NCI-H146 treated with DMSO at 0.1 percent for 48 hours (cell line): ENCODE data around the gene ZNF547.

Experiments
- DNase-seq: peaks from one replicate; lab custom pipeline; 2025; ENCODE audit not compliant: unreplicated experiment; lab: John Stamatoyannopoulos, UW

The ZNF547 gene

DNA sequence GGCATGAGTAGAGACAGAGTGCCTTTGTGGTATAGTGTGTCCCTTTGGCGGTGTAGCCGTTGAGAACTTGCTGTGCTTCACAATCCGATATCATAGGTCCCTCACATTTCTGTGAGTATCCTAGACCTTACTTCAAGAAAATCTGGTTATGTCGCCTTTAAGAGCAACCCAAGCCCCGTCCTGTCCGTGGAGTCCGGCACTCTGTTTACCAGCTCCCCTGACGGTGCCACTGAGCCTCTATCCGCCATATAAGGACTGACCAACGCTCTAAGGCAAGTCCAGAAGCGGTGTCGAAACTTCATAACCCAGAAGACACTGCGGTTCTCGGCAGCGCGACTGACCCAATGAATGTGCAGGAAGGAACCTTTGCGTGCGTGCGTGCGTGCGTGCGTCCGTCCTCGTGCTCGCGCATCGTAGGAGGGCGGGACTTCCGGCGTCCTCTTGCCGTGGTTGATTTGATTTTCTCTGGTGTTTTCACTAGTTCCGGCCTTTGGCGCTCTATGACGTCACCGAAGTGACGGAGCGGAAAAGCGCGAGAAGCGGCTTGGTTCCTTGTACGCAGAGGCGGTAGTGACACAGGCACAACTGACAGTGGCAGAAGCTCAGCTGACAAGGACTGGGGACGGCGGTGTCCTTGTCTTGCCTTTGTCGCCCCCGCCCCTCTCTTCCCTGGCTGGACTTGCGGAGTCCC is at the start of gene ZNF547, which contains the start of gene TRAPPC2B:
Gene ZNF547, plus strand, starts transcription at position 555 of the 691 bp plus-strand sequence. CDS start 5,005 bp downstream, outside the sequence.
Gene TRAPPC2B, plus strand, starts transcription at position 555 of the 691 bp plus-strand sequence. CDS start 1,283 bp downstream, outside the sequence.
- peak; percentile 97 for DNase-seq

GRCh38 chr19:57314146-57314545 is 49.2 kb upstream of the ZNF547 start:
- DNase-seq = no peak

GRCh38 chr19:57317503-57317902 is 45.8 kb upstream of the ZNF547 start:
- no peak for DNase-seq

GRCh38 chr19:57319869-57320179 is 43.5 kb upstream of the ZNF547 start:
- no peak for DNase-seq

- DNase-seq = peak; percentile 94
Observed at GRCh38 chr19:57320180-57321084, 42.9 kb upstream of the ZNF547 start, which contains the start of gene ZNF543. Gene ZNF543 (plus strand): TSS chr19:57320472. CDS start chr19:57320854, 382 bp downstream.

DNA sequence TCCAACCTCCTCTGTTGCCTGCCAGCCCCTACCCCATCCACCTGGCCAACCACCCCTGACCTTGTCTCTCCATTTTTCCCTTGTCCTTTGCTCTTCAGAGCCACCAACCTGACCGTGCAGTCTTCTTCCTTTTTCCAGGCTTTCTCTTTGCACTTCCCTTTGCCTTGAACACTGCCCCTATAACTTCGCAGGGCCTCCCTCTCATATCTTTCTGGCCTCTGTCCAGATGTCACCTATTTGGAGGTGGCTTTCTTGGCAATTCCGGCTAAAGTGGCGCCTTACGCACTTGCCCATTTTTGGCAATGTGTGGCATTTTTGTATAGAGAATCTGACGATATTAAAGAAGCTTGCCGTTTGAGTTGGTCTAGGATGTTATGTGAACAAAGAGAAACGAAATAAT is 42.2 kb upstream of the ZNF547 start:
- DNase-seq = no peak

DNA sequence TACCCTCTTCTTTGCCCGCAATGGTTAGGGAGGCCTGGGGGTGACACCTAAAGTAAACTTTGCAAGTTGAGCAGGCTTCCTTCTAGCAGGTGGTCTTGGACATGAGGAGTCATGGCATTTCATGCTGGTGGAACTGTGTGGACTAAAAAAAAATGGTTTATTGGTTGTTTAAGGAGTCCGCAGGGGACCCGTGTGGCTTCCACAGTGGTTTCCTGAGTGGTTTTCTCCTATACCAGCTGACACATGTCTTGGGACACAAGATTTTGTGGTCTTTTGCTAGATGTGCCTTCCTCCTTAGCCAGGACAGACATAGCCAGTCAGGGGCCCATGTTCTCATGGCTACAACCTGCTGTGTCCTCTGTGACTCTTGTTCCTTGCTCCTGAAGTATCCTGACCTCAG is 41.6 kb upstream of the ZNF547 start:
- DNase-seq = no peak

- DNase-seq = no peak
Observed at GRCh38 chr19:57324992-57325391, 38.4 kb upstream of the ZNF547 start.

DNA sequence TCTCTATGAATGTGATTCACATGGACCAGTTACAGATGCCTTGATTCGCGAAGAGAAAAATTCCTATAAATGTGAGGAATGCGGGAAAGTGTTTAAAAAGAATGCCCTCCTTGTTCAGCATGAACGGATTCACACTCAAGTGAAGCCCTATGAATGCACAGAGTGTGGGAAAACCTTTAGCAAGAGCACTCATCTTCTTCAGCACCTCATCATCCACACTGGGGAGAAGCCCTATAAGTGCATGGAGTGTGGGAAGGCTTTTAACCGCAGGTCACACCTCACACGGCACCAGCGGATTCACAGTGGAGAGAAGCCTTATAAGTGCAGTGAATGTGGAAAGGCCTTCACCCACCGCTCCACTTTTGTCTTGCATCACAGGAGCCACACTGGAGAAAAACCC is 35.4 kb upstream of the ZNF547 start:
- DNase-seq = no peak

GRCh38 chr19:57334191-57334590 is 29.2 kb upstream of the ZNF547 start:
- DNase-seq = no peak

DNA sequence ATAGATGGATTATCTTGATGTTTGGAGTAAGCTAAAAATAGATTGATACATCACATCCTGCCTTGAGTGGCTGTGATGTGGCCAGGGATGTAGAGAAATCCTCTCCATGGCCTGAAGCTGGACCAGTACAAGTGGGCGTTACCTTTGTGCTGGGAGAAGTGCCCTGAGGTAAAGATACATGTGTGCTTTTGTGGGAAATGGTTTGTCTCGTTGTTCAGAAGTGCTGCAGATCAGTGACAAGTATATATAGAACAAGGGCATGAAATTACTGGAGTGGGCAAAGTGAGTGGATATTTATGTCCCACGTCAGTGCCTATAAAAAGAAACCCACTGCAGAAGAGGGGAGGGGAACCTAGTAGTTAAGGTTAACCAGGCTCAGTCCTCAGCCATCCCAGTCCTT is 24.5 kb upstream of the ZNF547 start:
- no peak for DNase-seq

GRCh38 chr19:57342582-57342981 is 20.8 kb upstream of the ZNF547 start:
- no peak for DNase-seq

DNA sequence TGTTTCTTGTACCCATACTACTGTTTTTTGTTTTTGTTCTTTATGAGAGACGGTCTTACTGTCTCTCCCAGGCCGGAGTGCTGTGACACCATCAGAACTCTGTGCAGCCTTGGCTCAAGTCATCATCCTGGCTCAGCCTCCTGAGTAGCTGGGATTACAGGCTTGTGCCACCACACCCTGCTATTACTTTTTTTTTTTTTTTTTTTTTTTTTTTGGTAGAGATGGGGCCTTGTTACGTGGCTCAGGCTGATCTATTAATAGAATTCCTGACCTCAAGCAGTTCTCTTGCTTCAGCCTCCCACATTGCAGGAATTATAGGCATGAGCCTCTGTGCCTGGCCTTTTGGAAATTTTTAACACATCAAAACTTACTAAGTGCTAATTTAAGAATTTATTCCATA is 15.2 kb upstream of the ZNF547 start:
- DNase-seq = no peak

DNA sequence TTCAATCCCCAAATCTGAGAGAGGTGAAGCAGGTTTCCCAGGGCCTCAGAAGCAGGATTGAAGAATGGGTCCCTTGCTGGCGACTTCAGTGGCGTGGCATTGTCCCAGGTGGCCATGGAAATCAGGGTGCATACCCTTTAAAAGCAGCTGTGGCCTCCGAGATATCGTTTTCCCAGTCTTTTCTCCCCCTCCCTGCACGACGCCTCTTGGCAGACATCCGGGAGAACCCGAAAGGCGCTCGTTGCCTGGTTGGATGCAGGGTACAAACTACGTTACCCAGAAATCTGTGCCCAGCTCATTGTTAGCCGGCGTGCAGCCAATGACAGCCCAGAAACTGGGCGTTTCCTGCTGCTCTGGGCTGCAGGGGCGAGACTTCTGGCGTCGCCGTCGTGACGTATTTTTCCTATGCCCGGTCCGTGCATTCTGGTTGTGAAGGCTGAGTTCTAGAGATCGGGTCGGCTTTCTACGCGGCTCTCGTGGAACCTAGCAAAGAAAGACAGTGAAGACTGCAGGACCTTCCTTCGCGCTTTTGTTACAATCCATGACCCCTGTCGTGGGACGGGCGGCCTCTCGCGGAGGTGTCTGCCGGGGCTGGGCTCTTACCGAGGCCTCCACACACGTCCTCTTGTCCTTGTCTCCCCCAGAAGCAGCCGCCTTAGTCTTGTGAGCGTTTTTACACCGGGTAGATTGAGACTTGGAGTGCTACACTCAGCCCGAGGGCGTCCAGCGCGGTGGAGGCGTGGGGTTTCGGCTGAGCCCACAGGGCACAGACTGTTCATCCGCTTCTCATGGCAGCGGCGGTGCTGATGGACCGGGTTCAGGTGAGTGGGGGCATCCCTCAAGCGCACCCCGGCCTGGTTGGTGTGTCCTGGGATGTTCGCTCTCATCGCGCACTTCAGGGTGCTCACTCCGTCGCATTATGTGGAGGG is 12.2 kb upstream of the ZNF547 start, which contains the start of gene ZNF304:
Gene ZNF304, plus strand, starts transcription at position 395 of the 929 bp plus-strand sequence. Its CDS starts 394 bp downstream, at position 789.
- DNase-seq = peak; percentile 92

DNA sequence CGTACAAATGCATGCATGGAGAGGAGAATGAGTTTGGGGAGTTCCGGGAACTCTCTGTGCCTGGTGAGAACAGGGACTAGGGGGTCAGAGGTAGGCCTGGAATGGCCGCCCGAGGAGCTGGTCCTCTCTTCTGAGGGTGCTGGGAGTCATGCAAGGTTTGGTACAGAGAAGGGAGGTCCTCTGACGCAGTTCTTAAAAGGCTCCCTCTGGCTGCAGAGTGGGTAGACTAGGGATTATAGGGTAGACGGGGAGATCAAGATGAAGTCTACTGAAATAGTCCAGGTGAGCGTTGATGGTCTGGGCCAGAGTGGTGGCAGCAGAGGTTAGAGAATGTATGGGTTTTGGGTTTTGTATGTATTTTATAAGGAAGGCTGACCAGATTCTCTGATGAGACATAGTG is 11.5 kb upstream of the ZNF547 start:
- DNase-seq = no peak

GRCh38 chr19:57355916-57356315 is 7.4 kb upstream of the ZNF547 start:
- DNase-seq = no peak

- DNase-seq = no peak
Observed at GRCh38 chr19:57357406-57357805, 5.9 kb upstream of the ZNF547 start.

GRCh38 chr19:57359300-57359699 is 4.1 kb upstream of the ZNF547 start:
- no peak for DNase-seq

GRCh38 chr19:57362419-57362818 is 932 bp upstream of the ZNF547 start:
- DNase-seq = no peak

DNA sequence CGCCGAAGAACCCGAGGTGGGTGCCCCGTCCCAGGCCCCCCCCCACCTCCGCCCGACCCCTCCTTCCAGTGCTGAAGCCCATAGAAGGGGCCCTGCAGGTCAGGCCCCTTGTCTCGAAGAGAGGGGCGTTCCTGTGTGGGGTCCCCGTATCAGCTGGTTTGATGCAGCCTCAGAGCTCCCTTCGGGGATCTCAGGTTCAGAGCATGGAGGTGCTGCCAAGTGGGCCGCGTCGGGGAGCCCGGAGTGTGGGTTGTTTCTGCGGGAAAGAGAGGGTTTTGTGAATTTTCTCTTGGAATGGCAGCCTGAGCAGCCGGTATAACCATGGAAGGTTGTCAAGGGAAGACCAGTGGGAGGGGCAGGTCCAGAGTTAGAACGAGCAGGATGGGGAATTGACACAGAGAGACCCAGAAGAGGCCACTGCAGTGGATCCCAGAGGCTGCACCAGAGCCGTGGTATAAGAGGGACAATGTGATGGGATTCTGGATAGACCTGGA is 384 bp downstream of the ZNF547 start:
- DNase-seq = no peak

GRCh38 chr19:57366776-57367175 is 3.4 kb downstream of the ZNF547 start:
- no peak for DNase-seq
